GM18508 (cell line): Measurements from ENCODE around the gene DNAH6.
"Not testable (repeated sequence)": the region's sequence is repeated elsewhere in the genome, so short reads cannot be mapped to it uniquely, and the experiment has no call there.

Experiments
- ATAC-seq: cut with Tn5 transposase; IDR thresholded peaks from one replicate; pipeline ENCODE4 v1.9.1; 2021; ENCODE audit warnings: moderate number of reproducible peaks; ENCODE audit not compliant: insufficient read depth, unreplicated experiment

The DNAH6 gene

GRCh38 chr2:84496386-84496785 lies 19.9 kb upstream of the DNAH6 start:
- no peak for ATAC-seq

DNA sequence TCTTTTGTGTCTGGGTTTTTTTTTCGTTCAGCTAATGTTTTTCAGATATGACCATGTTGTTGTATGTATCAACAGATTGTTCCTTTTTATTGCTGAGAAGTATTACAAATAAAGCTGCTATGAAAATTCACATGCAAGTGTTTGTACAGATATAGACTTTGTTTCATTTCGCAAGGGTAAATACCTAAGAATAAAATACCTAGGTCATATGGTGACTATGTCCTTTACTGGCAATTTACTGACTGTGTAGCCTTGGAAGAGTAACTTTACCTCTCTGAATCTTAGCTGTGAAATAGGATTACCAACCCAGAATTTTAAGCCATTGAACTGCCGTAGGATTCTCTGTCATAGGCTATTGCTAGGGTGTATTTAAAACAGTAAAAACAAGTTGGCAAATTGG lies 19.0 kb upstream of the DNAH6 start:
- no peak for ATAC-seq

- no peak for ATAC-seq
These were observed 18.0 kb upstream of the DNAH6 start for GRCh38 chr2:84498150-84498799.

DNA sequence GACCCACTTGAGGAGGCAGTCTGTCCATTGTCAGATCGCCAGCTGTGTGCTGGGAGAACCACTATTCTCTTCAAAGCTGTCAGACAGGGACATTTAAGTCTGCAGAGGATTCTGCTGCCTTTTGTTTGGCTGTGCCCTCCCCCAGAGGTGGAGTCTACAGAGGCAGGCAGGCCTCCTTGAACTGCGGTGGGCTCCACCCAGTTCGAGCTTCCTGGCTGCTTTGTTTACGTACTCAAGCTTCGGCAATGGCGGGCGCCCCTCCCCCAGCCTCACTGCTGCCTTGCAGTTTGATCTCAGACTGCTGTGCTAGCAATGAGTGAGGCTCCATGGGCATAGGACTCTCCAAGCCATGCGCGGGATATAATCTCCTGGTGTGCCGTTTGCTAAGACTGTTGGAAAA lies 5.3 kb upstream of the DNAH6 start:
- not testable (repeated sequence) for ATAC-seq

GRCh38 chr2:84515788-84516187 lies 510 bp upstream of the DNAH6 start:
- no peak for ATAC-seq

- ATAC-seq, result no peak
These were observed 3.1 kb downstream of the DNAH6 start for GRCh38 chr2:84519332-84519957.

DNA sequence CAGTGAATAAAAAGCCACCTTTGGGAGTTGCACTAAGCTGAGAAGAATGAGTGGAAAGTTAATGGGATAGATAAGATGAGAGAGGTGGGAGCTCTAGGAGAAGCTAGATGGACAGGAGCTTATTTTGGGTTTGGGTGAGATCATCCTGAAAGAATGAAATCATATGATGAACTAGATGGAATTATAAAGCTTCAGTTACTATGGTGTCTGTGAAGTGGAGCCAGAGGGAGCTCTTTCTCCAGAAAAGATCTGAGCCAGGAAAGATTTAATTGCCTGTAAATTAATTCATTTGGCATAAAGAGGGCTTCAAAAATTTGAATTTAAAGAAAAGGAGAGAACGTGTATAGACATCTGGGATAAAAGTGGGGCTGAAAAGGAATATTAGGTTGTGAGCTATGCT lies 10.3 kb downstream of the DNAH6 start:
- ATAC-seq, result no peak

GRCh38 chr2:84527137-84528129 lies 11.1 kb downstream of the DNAH6 start:
- ATAC-seq, result no peak

DNA sequence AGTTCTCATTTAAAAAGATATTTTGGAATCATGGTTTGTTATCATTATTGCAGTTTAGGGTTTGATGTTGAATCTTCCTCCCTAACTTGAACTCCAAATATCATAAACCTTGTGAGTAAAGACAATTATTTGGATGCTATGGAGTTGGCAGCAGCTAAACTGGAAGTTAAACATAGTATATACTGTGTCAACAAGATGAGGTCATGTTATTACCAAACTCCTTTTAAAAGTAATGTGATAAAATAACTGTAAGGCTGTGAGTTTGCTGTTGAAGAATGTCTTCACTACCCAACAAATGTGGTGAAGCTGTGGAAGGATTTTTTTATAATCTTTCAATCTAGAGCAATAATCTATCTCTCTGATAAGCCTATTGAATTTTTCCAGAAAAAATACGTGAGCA lies 16.0 kb downstream of the DNAH6 start:
- no peak for ATAC-seq

DNA sequence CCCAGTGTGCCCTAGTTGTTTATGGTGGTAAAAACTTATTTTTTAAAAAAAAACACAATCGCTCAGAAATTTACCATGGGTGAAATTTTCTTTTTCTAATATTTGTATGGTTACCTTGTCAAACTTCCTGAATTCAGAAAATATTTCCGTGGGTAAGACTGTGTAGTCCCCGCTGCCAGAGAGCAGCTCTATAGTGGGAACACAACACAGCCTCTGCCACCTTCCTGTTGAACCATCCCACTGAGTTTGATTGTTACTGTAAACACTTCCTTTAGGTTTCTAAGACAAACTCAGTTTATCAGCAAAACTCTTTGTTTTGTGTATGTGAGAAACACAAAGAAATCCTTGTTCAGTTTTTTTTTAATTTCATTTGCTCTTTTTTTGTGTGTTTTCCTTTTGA lies 17.9 kb downstream of the DNAH6 start:
- no peak for ATAC-seq

- ATAC-seq, result no peak
These were observed 21.0 kb downstream of the DNAH6 start for GRCh38 chr2:84537251-84537650.

DNA sequence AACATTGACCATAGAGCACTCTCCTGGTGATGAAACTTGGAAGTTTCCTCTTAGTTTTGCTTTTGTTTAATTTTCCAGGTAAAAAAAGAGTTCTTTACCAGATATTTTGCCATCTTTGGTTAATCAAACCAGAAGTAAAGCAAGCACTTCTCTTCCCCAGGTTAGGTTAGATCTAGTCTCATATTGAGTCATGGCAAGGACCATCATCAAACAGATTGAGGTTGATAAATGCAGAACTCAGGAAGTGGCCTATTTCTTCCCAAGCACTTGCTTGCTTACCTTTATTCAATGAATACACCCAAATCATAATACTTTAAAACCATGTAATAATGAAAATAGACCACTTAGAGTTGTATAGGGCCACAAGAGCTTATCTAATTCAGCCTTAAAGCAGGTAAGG lies 23.4 kb downstream of the DNAH6 start:
- no peak for ATAC-seq

DNA sequence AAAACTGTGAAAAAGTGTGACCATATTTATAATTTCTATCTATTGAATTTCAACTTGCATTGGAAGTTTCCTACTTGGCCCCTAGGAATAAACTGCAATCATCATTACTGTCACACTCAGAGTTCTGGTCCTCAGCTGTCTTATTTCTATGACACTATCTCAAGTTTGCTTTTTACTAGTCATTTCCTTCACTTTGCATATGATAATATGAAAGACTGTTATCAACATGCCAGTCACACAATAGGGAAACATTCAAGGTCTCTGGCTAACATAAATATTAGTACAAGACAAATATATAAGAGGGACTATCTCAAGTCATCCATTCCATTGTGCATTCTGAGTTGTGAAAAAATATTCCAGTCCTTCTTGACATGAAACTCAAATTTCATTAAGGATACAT lies 28.7 kb downstream of the DNAH6 start:
- no peak for ATAC-seq

DNA sequence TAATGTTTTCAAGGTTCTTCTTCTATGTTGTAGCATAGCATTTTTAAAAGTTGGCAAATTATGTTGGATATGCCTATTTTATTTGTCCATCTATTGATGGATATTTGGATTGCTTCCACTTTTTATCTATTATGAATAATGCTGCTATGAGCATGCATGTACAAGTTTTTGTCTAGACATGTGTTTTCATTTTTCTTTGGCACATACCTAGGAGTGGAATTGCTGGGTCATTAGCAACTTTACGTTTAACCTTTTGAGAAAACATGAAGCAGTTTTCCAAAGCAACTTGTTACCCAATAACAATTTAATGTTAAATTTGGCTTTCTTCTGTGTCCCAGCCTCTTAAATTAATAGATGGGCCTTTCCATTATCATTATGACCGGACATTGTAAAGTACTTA lies 30.3 kb downstream of the DNAH6 start:
- no peak for ATAC-seq

- no peak for ATAC-seq
These were observed 32.0 kb downstream of the DNAH6 start for GRCh38 chr2:84548303-84548702.

DNA sequence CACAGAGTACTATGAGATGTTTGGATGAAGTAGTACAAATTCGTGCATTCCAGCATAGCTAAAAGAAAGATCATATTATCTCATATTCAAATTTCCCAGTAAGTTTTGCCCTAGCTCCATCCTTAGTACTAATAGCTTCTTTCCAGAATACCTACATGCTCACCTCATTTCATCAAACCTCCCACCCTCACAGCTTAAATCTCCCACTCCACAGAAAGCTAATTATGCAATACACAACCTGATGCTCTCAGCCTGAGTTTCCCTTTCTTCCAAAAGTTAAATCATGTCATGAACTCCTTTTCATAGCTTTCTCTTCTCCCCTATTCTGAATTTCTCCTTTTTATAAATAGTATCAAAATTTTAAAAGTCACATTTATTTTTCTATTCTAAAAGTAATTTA lies 34.6 kb downstream of the DNAH6 start:
- no peak for ATAC-seq

DNA sequence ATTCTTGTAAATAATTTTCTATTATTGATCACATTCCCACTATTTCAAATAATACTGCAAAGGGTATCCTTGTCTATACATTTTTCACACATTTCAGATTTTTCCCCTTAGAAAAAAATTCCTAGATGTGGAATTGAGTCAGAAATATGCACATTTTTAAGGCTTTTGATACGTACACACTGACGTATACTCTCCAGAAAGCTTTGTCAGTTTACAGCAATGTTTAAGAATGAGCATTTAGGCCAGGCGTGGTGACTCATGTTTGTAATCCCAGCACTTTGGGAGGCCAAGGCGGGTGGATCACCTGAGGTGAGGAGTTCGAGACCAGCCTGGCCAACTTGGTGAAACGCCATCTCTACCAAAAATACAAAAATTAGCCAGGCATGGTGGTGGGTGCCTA lies 35.2 kb downstream of the DNAH6 start:
- ATAC-seq, result not testable (repeated sequence)

DNA sequence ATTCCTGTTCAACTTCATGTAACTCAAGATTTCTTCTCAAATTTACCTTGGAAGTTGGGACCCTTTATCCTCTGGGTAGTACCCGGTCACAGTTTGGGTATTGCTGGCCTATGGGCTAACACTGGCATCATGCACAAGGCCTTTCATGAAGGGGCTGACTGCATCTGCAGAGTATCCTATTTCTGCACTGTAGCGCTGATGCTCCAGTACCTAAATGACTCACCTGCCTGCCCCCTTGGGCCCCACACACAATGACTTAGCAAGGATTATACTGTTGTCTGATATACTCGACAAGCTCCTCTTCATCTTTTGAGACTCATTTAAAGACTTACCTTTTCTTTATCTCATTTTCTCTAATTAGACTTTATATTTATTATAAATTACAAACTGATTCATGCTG lies 39.9 kb downstream of the DNAH6 start:
- peak; percentile 85 for ATAC-seq

DNA sequence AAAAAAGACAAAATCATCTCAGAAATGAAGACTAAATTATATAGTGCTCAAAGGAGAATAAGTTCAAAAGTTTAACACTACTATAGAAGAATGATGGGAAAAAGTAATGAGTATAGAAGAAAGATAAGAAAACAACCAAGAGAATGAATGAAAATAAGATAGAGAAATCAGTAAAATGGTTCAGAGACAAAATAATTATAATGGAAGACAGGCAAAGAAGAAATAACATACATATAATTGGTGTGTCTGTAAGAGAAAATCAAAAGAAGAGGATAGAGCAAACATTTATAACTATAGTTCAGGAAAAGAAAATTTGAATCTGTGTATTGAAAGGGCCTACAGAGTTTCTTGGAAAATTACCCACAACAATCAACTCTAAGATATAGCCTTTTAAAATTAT lies 43.5 kb downstream of the DNAH6 start:
- ATAC-seq, result no peak

- ATAC-seq, result no peak
These were observed 63.4 kb downstream of the DNAH6 start for GRCh38 chr2:84579661-84580060.

GRCh38 chr2:84603911-84604310 lies 87.6 kb downstream of the DNAH6 start:
- no peak for ATAC-seq
